ENCODE data around the gene PPP1R3F. TPM values are rescaled to one million over a fixed set of nuclear protein-coding genes. Genes with fewer than 3 reads are reported as not detected.
A peak's percentile ranks its signal among the peaks of the same experiment; 100 is the strongest.

PPP1R3F gene
- 10 to 100 TPM in 1 of 9 donors, 1 to 10 TPM in 8; 3.5 to 11.6 (median 6.8) TPM for total RNA-seq
- 1 to 10 TPM; 2.6 to 6.2 (median 4.3) TPM for polyA plus RNA-seq
- long read RNA-seq, donor 1, partial matches to known transcripts: 0 of 2 reads
- long read RNA-seq, donor 1, other reads (novel, unspliced or antisense): 0 of 2 reads
- long read RNA-seq, donor 2: 0 reads
- long read RNA-seq, donor 3: 0 reads
- long read RNA-seq, donor 4, partial matches to known transcripts: 0 of 2 reads
- long read RNA-seq, donor 4, other reads (novel, unspliced or antisense): 1 of 2 reads
- long read RNA-seq, donor 5, transcript PPP1R3F-201 (4 exons, 3,421 nt): major isoform, 14 of 24 reads
- long read RNA-seq, donor 5, partial matches to known transcripts: 4 of 24 reads
- long read RNA-seq, donor 5, other reads (novel, unspliced or antisense): 6 of 24 reads
- long read RNA-seq, donor 6, partial matches to known transcripts: 1 of 1 reads
- long read RNA-seq, donor 6, other reads (novel, unspliced or antisense): 0 of 1 reads
- long read RNA-seq, donor 7, partial matches to known transcripts: 0 of 1 reads
- long read RNA-seq, donor 7, other reads (novel, unspliced or antisense): 0 of 1 reads
- long read RNA-seq, donor 8, partial matches to known transcripts: 0 of 1 reads
- long read RNA-seq, donor 8, other reads (novel, unspliced or antisense): 0 of 1 reads
- long read RNA-seq, donor 9: 0 reads
- long read RNA-seq, donor 10: 0 reads

- peak within 1 kb of the TSS in 2 of 4 donors; percentile 59 to 80 for H3K4me3 ChIP-seq
- no peaks in the 10 kb centered on the region for H3K36me3 ChIP-seq (replicated peaks in 1 of 2)
- no peaks in the 10 kb centered on the region for H3K9me3 ChIP-seq (replicated peaks in 1 of 3)
- H3K27ac ChIP-seq: peak within 1 kb of the TSS; percentile 84 to 99 (median 93)
- 1 to 52% (median 32%) methylated on average over 3 to 59 of the region's 70 CpGs; no CpG with 5 or more reads in 1 of the 4 donors for WGBS, 4 donors
- no peaks in the 10 kb centered on the region for H3K27me3 ChIP-seq
- H3K4me1 ChIP-seq (replicated peaks in 1 of 2): peaks cover 0 to 17% of the 10 kb centered on the region in 2 donors
- intact Hi-C loops (cut with DNase I): no loop called here
- peak in 1 of 6 experiments; percentile 10 for TF ChIP-seq CTCF (IDR thresholded peaks at IDR 0.05)
- peak; percentile 78 to 80 for TF ChIP-seq POLR2A (IDR thresholded peaks at IDR 0.05)
- peak in 1 of 7 donors; percentile 20 for DNase-seq
Observed at GRCh38 chrX:49269767-49270248, at the start of gene PPP1R3F. Gene PPP1R3F, plus strand, starts transcription at chrX:49269793. Its CDS starts 77 bp downstream, at chrX:49269870.

GRCh38 chrX:49220100-49220499, 49.5 kb upstream of the PPP1R3F start:
- Histone ChIP-seq H3K27ac (no peak overlapping the region), H3K27me3 (no peaks in the 10 kb centered on the region), H3K4me1 (replicated peaks in 1 of 2) (no peaks in the 10 kb centered on the region), H3K36me3 (replicated peaks in 1 of 2) (no peaks in the 10 kb centered on the region), H3K9me3 (replicated peaks in 1 of 3) (no peaks in the 10 kb centered on the region), H3K4me3 (no peak overlapping the region)
- intact Hi-C loops (cut with DNase I): no loop called here
- DNase-seq: no peak
- TF ChIP-seq POLR2A (IDR thresholded peaks at IDR 0.05) (no peak), CTCF (IDR thresholded peaks at IDR 0.05) (no peak)

- 60 to 79% (median 74%) methylated on average over 2 of the region's 2 CpGs for whole genome bisulfite sequencing, 4 donors
- Histone ChIP-seq H3K36me3 (replicated peaks in 1 of 2) (no peaks in the 10 kb centered on the region), H3K4me1 (replicated peaks in 1 of 2) (no peaks in the 10 kb centered on the region), H3K27me3 (no peaks in the 10 kb centered on the region), H3K4me3 (no peak overlapping the region), H3K27ac (no peak overlapping the region), H3K9me3 (replicated peaks in 1 of 3) (no peaks in the 10 kb centered on the region)
- intact Hi-C loops (cut with DNase I): no loop called here
- no peak for DNase-seq
- no peak for TF ChIP-seq CTCF (IDR thresholded peaks at IDR 0.05)
- no peak for TF ChIP-seq POLR2A (IDR thresholded peaks at IDR 0.05)
Observed at GRCh38 chrX:49221868-49222267, 47.7 kb upstream of the PPP1R3F start.

GRCh38 chrX:49225858-49226257, 43.7 kb upstream of the PPP1R3F start:
- H3K36me3 ChIP-seq (replicated peaks in 1 of 2): no peaks in the 10 kb centered on the region
- H3K9me3 ChIP-seq (replicated peaks in 1 of 3): no peaks in the 10 kb centered on the region
- no peak overlapping the region for H3K4me3 ChIP-seq
- WGBS, 4 donors: 50 to 83% (median 70%) methylated on average over 14 of the region's 14 CpGs; no CpG with 5 or more reads in 1 of the 4 donors
- H3K27ac ChIP-seq: no peak overlapping the region
- TF ChIP-seq CTCF (IDR thresholded peaks at IDR 0.05) (no peak), POLR2A (IDR thresholded peaks at IDR 0.05) (no peak)
- no peak for DNase-seq
- intact Hi-C loops (cut with DNase I): no loop called here
- H3K4me1 ChIP-seq (replicated peaks in 1 of 2): no peaks in the 10 kb centered on the region
- H3K27me3 ChIP-seq: no peaks in the 10 kb centered on the region
